ENCODE data around the gene TMC8.

DNA sequence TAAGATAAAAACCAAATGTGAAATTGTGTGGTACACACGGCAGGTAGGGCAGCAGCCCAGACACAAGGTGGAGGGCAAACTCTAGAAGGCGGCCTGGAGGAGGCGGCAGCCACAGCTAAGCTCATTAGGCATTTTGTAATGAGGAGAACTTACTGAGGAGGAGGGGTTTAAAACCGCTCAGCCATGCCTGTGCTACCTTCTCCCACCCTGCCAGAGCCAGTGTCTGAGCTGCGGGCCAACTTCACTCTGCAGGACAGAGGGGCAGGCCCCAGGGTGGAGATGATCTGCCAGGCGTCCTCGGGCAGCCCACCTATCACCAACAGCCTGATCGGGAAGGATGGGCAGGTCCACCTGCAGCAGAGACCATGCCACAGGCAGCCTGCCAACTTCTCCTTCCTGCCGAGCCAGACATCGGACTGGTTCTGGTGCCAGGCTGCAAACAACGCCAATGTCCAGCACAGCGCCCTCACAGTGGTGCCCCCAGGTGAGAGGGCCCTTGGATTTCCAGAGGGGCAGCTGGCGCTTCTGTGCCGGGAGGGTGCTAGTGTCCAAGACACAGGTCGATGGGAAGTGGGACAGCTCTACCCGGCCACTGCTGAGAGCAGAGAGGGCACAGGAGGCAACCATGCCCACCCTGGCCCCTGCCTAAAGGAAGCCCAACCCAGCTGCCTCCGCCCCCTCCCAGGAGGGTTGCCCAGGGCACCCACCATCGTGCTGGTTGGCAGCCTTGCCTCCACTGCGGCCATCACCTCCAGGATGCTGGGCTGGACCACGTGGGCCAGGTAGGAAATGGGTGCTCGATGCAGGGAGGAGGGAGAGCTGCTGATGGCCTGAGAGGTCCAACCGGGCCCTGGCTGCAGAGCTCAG is 33.5 kb downstream of the TMC8 start:
- no peak for TF ChIP-seq POLR2A (IDR thresholded peaks at IDR 0.05)
- TF ChIP-seq, protein P1, sequence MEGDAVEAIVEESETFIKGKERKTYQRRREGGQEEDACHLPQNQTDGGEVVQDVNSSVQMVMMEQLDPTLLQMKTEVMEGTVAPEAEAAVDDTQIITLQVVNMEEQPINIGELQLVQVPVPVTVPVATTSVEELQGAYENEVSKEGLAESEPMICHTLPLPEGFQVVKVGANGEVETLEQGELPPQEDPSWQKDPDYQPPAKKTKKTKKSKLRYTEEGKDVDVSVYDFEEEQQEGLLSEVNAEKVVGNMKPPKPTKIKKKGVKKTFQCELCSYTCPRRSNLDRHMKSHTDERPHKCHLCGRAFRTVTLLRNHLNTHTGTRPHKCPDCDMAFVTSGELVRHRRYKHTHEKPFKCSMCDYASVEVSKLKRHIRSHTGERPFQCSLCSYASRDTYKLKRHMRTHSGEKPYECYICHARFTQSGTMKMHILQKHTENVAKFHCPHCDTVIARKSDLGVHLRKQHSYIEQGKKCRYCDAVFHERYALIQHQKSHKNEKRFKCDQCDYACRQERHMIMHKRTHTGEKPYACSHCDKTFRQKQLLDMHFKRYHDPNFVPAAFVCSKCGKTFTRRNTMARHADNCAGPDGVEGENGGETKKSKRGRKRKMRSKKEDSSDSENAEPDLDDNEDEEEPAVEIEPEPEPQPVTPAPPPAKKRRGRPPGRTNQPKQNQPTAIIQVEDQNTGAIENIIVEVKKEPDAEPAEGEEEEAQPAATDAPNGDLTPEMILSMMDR (IDR thresholded peaks at IDR 0.05) = no peak
- TF ChIP-seq EP300 (IDR thresholded peaks at IDR 0.05) = no peak
- TF ChIP-seq POLR2AphosphoS5 (IDR thresholded peaks at IDR 0.05) = no peak
